COLO829 (cell line): Measurements from ENCODE around the gene TNIP1.

ENCODE experiments used
- DNase-seq: peaks from one replicate; pipeline ENCODE4 v3.0.0; 2012; ENCODE audit warnings: low spot score

TNIP1 gene

DNA sequence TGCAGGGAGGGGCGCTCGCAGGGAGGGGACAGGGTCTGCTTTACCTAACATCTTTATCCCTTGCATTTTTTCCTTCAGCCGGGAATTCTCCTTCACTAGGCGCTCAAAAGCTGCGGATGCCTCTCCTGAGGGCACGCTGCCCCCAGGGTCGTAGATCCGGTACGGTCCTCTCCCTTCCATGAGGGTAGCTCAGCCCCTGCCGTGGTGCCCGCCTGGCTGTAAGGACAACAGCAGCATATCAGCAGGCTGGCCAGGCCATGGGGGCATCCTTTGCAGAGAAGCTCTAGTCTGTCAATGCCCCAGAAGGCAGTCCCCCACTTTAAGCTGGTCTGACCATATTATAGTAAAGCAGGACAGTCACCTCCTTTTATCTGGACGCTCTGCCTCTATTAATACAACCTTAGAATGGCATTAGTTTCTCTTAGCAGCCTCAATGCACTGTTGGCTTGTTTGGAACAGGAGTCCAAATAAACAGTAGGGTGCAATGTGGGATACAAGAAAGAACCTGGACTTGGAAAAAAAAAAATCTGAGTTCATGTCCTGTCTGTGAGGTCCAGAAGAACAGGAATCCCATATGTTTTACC lies 15.8 kb downstream of the TNIP1 start:
- no peak for DNase-seq

DNA sequence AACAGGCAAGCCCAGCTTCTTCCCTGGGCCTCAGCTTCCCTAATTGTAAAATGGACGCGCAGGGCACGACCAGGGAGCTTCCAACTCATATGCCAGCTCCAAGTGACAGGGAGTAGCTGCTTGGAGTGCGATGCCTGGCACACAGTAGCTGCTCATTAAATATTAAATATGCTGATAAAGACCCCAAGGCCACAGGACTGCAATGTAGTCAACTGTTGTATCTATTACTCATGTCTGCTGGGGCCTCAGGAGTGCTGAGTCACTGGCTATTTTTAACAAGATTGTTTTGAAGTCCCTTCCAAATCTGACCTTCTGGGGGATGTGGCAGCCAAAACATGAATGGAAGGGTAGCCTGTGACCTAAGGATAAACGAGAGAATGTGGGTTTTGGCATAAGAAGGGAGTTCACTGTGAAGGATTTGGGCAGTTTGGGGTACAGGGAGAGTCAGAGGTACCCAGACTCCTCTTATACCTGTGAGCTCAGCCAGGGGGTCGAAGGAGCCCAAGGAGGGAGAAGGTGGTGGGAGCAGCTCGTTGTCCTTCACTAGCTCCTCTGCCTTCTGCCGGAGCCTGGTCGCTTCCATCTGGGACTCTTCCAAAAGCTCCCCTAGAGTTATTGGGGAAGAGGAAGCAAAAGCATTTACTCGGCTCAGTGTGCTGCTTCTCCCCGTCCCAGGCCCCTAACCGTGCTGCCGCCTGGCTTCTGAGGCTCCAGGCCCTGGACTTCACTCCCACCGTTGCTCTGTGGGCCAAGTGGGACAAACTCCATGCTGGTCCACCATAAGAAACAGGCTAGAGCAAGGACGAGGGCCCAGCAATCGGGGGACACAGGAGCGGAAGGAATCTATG lies 17.5 kb downstream of the TNIP1 start:
- DNase-seq: peak; percentile 70

GRCh38 chr5:151062405-151063141 lies 18.3 kb downstream of the TNIP1 start:
- no peak for DNase-seq

GRCh38 chr5:151060742-151061141 lies 20.1 kb downstream of the TNIP1 start:
- no peak for DNase-seq

- no peak for DNase-seq
These were observed 21.8 kb downstream of the TNIP1 start for GRCh38 chr5:151058891-151059489.

DNA sequence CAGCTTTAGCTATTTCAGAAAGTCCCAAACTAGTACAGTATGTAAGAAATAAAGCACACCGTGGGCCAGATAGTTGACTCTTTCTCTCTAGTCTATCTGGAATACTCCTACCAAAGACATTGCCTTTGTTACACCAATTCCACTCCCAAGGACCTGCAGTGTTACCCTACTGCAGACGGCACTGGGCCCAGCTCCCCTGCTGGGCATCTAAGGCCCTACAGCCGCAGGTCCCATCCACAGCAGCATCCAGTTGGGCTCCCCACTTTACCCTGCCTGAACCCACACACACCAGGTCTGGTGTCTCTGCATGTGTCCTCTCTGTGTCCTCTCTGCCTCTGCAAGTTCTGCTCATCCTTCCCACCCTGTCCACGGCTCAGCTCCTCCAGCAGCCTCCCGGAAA lies 22.5 kb downstream of the TNIP1 start:
- DNase-seq: no peak

GRCh38 chr5:151056379-151057325 lies 24.2 kb downstream of the TNIP1 start:
- DNase-seq: no peak

GRCh38 chr5:151055336-151055735 lies 25.5 kb downstream of the TNIP1 start:
- no peak for DNase-seq

GRCh38 chr5:151054709-151055108 lies 26.1 kb downstream of the TNIP1 start:
- no peak for DNase-seq

- DNase-seq: no peak
These were observed 26.9 kb downstream of the TNIP1 start for GRCh38 chr5:151053796-151054462.

DNA sequence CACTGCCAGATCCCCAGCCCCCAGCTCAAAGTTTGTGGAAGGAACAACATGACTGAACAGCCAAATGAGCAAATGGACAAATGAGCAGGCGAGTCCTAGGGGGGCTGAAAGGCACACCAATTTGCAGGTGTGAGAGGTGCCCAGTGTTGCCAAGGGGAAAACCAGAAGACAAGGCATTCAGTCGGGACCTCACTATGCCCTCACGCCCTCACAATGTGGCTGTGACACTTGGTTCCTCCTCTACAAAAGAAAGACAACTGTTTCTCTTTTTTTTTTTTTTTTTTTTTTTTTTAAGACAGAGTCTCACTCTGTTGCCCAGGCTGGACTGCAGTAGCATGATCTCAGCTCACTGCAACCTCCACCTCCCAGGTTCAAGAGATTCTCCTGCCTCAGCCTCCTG lies 28.0 kb downstream of the TNIP1 start:
- no peak for DNase-seq

- DNase-seq: no peak
These were observed 28.8 kb downstream of the TNIP1 start for GRCh38 chr5:151051931-151052608.

- DNase-seq: peak; percentile 35
These were observed 29.5 kb downstream of the TNIP1 start for GRCh38 chr5:151051066-151051930.

DNA sequence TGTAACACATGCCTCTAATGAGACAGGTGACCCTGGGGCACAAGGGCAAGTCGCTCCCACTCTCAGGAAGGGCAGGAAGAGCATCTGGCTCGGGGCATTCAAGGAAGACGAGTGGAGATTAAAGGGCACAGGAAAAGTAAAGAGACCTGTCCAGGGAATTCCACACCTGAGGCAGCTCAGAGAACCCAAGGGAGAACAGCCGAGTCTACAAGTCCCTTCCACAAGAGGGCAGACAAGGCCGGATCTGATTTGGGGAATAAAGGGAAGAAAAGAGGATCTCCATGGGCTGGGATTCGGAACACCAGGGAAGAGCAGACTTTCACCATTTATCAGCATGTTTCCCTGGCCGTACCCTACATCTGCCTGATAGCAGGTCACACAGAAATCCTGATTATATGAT lies 32.3 kb downstream of the TNIP1 start:
- DNase-seq: no peak

GRCh38 chr5:151047814-151048425 lies 32.9 kb downstream of the TNIP1 start:
- DNase-seq: no peak

DNA sequence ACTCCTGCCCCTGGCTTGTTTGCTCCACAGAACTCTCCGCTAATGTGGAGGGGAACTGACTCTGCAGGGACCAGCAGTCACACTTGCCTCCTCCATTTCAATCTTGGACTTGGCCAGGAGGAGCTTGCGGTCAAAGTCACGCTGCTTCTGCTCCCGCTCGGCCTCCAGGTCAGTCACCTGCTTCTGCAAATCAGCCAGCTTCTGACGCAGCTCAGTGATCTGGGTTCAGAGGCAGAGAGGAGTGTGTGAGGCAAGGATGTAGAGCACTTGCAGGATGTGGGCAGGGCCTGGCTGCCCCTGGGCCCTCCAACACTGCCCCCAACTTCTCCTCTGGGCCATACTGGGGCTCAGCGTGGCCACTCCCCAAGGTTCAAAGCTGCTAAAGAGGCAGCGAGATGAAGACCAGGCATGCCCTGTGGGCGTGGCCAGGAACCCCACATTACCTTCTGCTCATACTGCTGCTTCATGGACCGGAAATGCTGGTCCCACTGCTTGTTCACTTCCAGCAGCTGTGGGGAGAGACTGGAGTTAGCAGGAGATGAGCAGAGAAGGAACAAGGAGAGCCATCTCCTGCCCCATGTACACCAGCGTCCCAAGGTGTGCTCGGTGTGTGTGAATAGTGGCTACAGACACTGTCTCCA lies 38.3 kb downstream of the TNIP1 start:
- DNase-seq: no peak

- DNase-seq: no peak
These were observed 39.1 kb downstream of the TNIP1 start for GRCh38 chr5:151041577-151042268.
